Measurements from ENCODE around the gene SORBS1. TPM values are rescaled to one million over a fixed set of nuclear protein-coding genes. Genes with fewer than 3 reads are reported as not detected.

Gene SORBS1
- total and polyA plus RNA-seq, 9 of the 15 experiments (the other 6 are each of a cell fraction or from before 2014, with no cell fraction given), result 2.0 to 13.3 (median 6.5) TPM

- TF ChIP-seq NUFIP1 (IDR thresholded peaks at IDR 0.05; ENCODE audit: partially characterized antibody), result no peak
- no peak for TF ChIP-seq KAT7 (CRISPR knock-in tag; IDR thresholded peaks at IDR 0.05; ENCODE audit: borderline replicate concordance)
- no peak for TF ChIP-seq ZFP91 (CRISPR knock-in tag; IDR thresholded peaks at IDR 0.05)
- TF ChIP-seq SP1 (CRISPR knock-in tag; IDR thresholded peaks at IDR 0.05), result no peak
- no peak for TF ChIP-seq EP400 (IDR thresholded peaks at IDR 0.05)
- no peak for TF ChIP-seq USF2 (CRISPR knock-in tag; IDR thresholded peaks at IDR 0.05)
- no peak for TF ChIP-seq PRMT5 (CRISPR knock-in tag; IDR thresholded peaks at IDR 0.05)
- no peak for TF ChIP-seq TAF7 (tag; IDR thresholded peaks at IDR 0.05)
- no peak for TF ChIP-seq ZNF407 (IDR thresholded peaks at IDR 0.05; ENCODE audit: low read depth)
- TF ChIP-seq TARDBP (IDR thresholded peaks at IDR 0.05), result no peak
- TF ChIP-seq FOXK1 (CRISPR knock-in tag; IDR thresholded peaks at IDR 0.05; ENCODE audit: borderline replicate concordance), result no peak
- TF ChIP-seq RNF2 (IDR thresholded peaks at IDR 0.05), result peak; percentile 92
- no peak for TF ChIP-seq SMAD3 (CRISPR knock-in tag; conservative IDR thresholded peaks at IDR 0.05)
- no peak for TF ChIP-seq NFRKB (IDR thresholded peaks at IDR 0.05; ENCODE audit: low read depth)
- no peak for TF ChIP-seq ZEB2 (IDR thresholded peaks at IDR 0.05)
- no peak for TF ChIP-seq HNRNPH1 (optimal IDR thresholded peaks at IDR 0.05; ENCODE audit: low read depth, low read length)
- TF ChIP-seq RBM25 (IDR thresholded peaks at IDR 0.05; ENCODE audit: low read depth, low read length, severe bottlenecking), result no peak
- no peak for TF ChIP-seq TSC22D4 (tag; IDR thresholded peaks at IDR 0.05)
- TF ChIP-seq CHD2 (IDR thresholded peaks at IDR 0.05; ENCODE audit: low read depth, low read length), result no peak
- TF ChIP-seq MYNN (IDR thresholded peaks at IDR 0.05), result no peak
- no peak for TF ChIP-seq MYNN (CRISPR knock-in tag; IDR thresholded peaks at IDR 0.05)
- no peak for TF ChIP-seq NR2C2 (CRISPR knock-in tag; IDR thresholded peaks at IDR 0.05)
- no peak for TF ChIP-seq NR2C2 (tag; IDR thresholded peaks at IDR 0.05)
- peak; percentile 94 for TF ChIP-seq RFX1 (IDR thresholded peaks at IDR 0.05)
Measured at GRCh38 chr10:95297402-95297801, 263.8 kb downstream of the SORBS1 start (continued).
